Effector CD8-positive, alpha-beta T cell (primary cell): Measurements from ENCODE around the gene BBS9.

Source experiments
- DNase-seq: peaks from one replicate; lab custom pipeline; 2025; lab: John Stamatoyannopoulos, UW

Gene BBS9

GRCh38 chr7:33127085-33127484 is 2.3 kb upstream of the BBS9 start:
- DNase-seq = no peak

- DNase-seq = no peak
Measured at GRCh38 chr7:33128631-33128989, 754 bp upstream of the BBS9 start.

GRCh38 chr7:33129806-33130153 is 416 bp downstream of the BBS9 start:
- DNase-seq = no peak

- DNase-seq = no peak
Measured at GRCh38 chr7:33130184-33130583, 820 bp downstream of the BBS9 start.

GRCh38 chr7:33137103-33137502 is 7.7 kb downstream of the BBS9 start:
- DNase-seq = no peak

GRCh38 chr7:33142585-33142984 is 13.2 kb downstream of the BBS9 start:
- no peak for DNase-seq

- DNase-seq = no peak
Measured at GRCh38 chr7:33143996-33144718, 14.8 kb downstream of the BBS9 start.

GRCh38 chr7:33145156-33145555 is 15.8 kb downstream of the BBS9 start:
- no peak for DNase-seq

- no peak for DNase-seq
Measured at GRCh38 chr7:33152087-33152486, 22.7 kb downstream of the BBS9 start.

GRCh38 chr7:33155811-33156210 is 26.4 kb downstream of the BBS9 start:
- DNase-seq = no peak

GRCh38 chr7:33156441-33156840 is 27.1 kb downstream of the BBS9 start:
- DNase-seq = no peak

GRCh38 chr7:33157311-33157710 is 27.9 kb downstream of the BBS9 start:
- DNase-seq = no peak

- DNase-seq = no peak
Measured at GRCh38 chr7:33157781-33158180, 28.4 kb downstream of the BBS9 start.

GRCh38 chr7:33177876-33178275 is 48.5 kb downstream of the BBS9 start:
- DNase-seq = no peak

- DNase-seq = no peak
Measured at GRCh38 chr7:33179519-33179918, 50.2 kb downstream of the BBS9 start.

- no peak for DNase-seq
Measured at GRCh38 chr7:33183504-33183903, 54.1 kb downstream of the BBS9 start.

- no peak for DNase-seq
Measured at GRCh38 chr7:33184828-33185227, 55.5 kb downstream of the BBS9 start.

GRCh38 chr7:33185786-33186185 is 56.4 kb downstream of the BBS9 start:
- no peak for DNase-seq

- DNase-seq = no peak
Measured at GRCh38 chr7:33186192-33186591, 56.8 kb downstream of the BBS9 start.

GRCh38 chr7:33190688-33191304 is 61.4 kb downstream of the BBS9 start:
- no peak for DNase-seq

GRCh38 chr7:33191340-33191739 is 62.0 kb downstream of the BBS9 start:
- DNase-seq = no peak

GRCh38 chr7:33192695-33193291 is 63.4 kb downstream of the BBS9 start:
- DNase-seq = no peak

- no peak for DNase-seq
Measured at GRCh38 chr7:33193308-33193864, 64.0 kb downstream of the BBS9 start.
